ENCODE results near the gene WDPCP. TPM values are rescaled to one million over a fixed set of nuclear protein-coding genes. Genes with fewer than 3 reads are reported as not detected.

The WDPCP gene
- total RNA-seq, 1 donor from 2014 or later: 5.2 TPM

GRCh38 chr2:63283273-63283672 lies 305.0 kb downstream of the WDPCP start:
- Histone ChIP-seq H3K27ac (no peak overlapping the region), H3K36me3 (no peaks in the 10 kb centered on the region), H3K9me3 (peaks cover 14 to 52% of the 10 kb centered on the region in 2 donors), H3K4me3 (no peak overlapping the region), H3K4me1 (no peaks in the 10 kb centered on the region), H3K27me3 (no peaks in the 10 kb centered on the region)
- intact Hi-C loops (cut with DNase I): no loop called here
- DNase-seq (ENCODE audit: low spot score in 2 of 2): no peak
- TF ChIP-seq, protein P1, sequence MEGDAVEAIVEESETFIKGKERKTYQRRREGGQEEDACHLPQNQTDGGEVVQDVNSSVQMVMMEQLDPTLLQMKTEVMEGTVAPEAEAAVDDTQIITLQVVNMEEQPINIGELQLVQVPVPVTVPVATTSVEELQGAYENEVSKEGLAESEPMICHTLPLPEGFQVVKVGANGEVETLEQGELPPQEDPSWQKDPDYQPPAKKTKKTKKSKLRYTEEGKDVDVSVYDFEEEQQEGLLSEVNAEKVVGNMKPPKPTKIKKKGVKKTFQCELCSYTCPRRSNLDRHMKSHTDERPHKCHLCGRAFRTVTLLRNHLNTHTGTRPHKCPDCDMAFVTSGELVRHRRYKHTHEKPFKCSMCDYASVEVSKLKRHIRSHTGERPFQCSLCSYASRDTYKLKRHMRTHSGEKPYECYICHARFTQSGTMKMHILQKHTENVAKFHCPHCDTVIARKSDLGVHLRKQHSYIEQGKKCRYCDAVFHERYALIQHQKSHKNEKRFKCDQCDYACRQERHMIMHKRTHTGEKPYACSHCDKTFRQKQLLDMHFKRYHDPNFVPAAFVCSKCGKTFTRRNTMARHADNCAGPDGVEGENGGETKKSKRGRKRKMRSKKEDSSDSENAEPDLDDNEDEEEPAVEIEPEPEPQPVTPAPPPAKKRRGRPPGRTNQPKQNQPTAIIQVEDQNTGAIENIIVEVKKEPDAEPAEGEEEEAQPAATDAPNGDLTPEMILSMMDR (IDR thresholded peaks at IDR 0.05): no peak

GRCh38 chr2:63272560-63272959 lies 315.7 kb downstream of the WDPCP start:
- Histone ChIP-seq H3K4me1 (no peaks in the 10 kb centered on the region), H3K4me3 (no peak overlapping the region), H3K27me3 (no peaks in the 10 kb centered on the region), H3K27ac (no peak overlapping the region), H3K9me3 (peaks cover 11 to 61% of the 10 kb centered on the region in 2 donors), H3K36me3 (no peaks in the 10 kb centered on the region)
- TF ChIP-seq, protein P1 (IDR thresholded peaks at IDR 0.05): no peak
- intact Hi-C loops (cut with DNase I): no loop called here
- no peak for DNase-seq (ENCODE audit: low spot score in 2 of 2)

- H3K27ac ChIP-seq: no peak overlapping the region
- no peaks in the 10 kb centered on the region for H3K4me1 ChIP-seq
- TF ChIP-seq, protein P1 (IDR thresholded peaks at IDR 0.05): no peak
- H3K4me3 ChIP-seq: no peak overlapping the region
- DNase-seq (ENCODE audit: low spot score in 2 of 2): no peak
- H3K9me3 ChIP-seq: peaks cover 11 to 58% of the 10 kb centered on the region in 2 donors
- no peaks in the 10 kb centered on the region for H3K27me3 ChIP-seq
- intact Hi-C loops (cut with DNase I): no loop called here
- H3K36me3 ChIP-seq: no peaks in the 10 kb centered on the region
Measured at GRCh38 chr2:63270717-63271116, 317.6 kb downstream of the WDPCP start.

DNA sequence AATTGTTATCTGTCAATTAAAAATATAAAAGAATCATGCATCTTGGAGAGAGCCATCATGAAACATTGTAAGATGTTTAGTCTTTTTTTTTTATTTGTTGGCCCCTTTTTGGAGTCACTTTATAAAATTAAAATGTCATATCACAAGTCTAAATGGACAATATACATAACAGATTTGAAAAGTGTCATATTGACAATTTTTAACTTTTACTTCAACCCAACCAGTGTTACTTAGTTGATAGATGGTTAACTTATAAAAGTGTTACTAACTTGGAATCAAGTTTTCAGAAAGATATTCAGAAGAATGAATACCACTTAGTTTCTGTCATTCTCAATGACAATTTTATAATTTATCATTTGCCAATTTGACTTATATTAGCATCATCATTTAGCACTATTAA lies 319.3 kb downstream of the WDPCP start:
- DNase-seq (ENCODE audit: low spot score in 2 of 2): no peak
- TF ChIP-seq, protein P1 (IDR thresholded peaks at IDR 0.05): no peak
- no peaks in the 10 kb centered on the region for H3K27me3 ChIP-seq
- intact Hi-C loops (cut with DNase I): no loop called here
- no peaks in the 10 kb centered on the region for H3K4me1 ChIP-seq
- H3K4me3 ChIP-seq: no peak overlapping the region
- H3K36me3 ChIP-seq: no peaks in the 10 kb centered on the region
- H3K9me3 ChIP-seq: peaks cover 3 to 47% of the 10 kb centered on the region in 2 donors
- H3K27ac ChIP-seq: no peak overlapping the region

GRCh38 chr2:63261137-63261621 lies 327.1 kb downstream of the WDPCP start:
- Histone ChIP-seq H3K4me1 (no peaks in the 10 kb centered on the region), H3K36me3 (no peaks in the 10 kb centered on the region), H3K27ac (no peak overlapping the region), H3K9me3 (peaks cover 0 to 7% of the 10 kb centered on the region in 2 donors), H3K4me3 (no peak overlapping the region), H3K27me3 (no peaks in the 10 kb centered on the region)
- DNase-seq (ENCODE audit: low spot score in 2 of 2): no peak
- intact Hi-C loops (cut with DNase I): no loop called here
- TF ChIP-seq, protein P1 (IDR thresholded peaks at IDR 0.05): no peak

GRCh38 chr2:63257473-63257872 lies 330.8 kb downstream of the WDPCP start:
- DNase-seq (ENCODE audit: low spot score in 2 of 2): no peak
- H3K27ac ChIP-seq: no peak overlapping the region
- no peak overlapping the region for H3K4me3 ChIP-seq
- H3K9me3 ChIP-seq: no peaks in the 10 kb centered on the region
- no peaks in the 10 kb centered on the region for H3K36me3 ChIP-seq
- no peaks in the 10 kb centered on the region for H3K27me3 ChIP-seq
- intact Hi-C loops (cut with DNase I): no loop called here
- TF ChIP-seq, protein P1 (IDR thresholded peaks at IDR 0.05): no peak
- no peaks in the 10 kb centered on the region for H3K4me1 ChIP-seq
